ENCODE results near the gene COL23A1.

Gene COL23A1

DNA sequence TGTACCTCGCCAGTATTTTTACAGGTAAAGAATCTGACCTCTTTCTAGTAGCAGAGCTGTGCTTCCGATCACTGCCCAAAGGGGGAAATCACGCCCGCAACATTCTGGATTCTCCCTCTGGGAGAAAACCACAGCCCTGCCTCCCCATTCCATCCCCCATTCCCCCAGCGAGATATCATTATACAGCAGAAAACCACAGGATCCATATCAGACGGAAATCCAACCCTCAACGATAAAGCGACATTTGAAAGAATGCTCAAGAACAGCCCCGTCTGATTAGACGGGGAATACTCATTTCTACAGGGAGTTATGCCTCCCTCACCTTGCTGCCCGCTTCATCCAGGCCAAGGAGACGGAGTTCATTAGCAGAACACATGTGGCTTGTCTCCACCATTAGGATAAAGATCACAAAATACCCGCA, 172.8 kb downstream of the COL23A1 start:
- no peak for DNase-seq

DNA sequence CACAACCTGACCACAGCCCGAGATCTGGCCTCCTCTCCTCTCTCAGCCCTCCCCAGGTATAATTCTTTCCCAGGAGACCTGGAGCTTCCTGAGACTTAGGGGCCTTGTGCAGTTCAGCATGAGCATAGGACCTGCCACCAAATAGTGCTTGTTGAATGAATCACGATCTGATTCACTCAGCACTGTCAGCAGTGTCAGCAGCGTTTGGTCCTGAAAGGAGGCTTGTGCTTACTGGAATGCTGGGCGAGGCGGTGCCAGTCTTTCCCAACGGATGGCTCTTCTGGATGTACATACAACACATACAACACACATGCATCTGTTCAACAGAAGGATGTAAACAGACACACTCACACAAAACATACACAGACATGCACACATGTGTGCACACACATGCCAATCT, 173.3 kb downstream of the COL23A1 start:
- DNase-seq = no peak

DNA sequence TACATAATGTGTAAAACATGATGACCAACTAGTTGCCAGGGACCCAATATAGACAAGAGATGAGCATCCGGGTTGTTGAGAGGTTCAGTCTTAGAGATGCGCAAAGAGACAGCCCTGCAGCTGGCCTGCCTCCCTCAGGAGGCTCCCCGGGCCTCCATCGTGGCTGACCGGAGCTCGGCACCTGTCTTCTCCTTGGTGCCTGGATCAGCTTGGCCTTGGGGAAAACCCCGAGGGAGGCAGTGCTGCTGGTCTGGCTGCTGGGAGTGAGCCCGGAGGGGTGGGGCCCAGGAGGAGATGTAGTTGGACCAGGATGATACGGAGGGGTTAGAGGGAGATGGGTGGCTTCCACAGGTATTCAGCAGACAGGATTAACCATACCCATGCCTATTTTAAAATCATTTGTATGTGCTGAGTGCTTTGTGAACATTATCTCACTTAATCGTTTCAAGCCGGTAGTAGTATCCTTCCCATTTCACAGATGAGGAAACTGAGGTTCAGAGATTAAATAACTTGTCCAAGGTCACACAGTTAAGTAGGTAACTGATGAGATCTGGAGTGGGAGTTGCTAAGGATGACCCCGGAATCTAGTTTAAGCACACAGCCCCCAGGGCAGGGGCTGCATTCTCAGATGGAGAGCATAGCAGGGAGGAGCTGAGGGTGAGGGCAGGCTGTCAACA, 173.8 kb downstream of the COL23A1 start:
- DNase-seq = no peak

DNA sequence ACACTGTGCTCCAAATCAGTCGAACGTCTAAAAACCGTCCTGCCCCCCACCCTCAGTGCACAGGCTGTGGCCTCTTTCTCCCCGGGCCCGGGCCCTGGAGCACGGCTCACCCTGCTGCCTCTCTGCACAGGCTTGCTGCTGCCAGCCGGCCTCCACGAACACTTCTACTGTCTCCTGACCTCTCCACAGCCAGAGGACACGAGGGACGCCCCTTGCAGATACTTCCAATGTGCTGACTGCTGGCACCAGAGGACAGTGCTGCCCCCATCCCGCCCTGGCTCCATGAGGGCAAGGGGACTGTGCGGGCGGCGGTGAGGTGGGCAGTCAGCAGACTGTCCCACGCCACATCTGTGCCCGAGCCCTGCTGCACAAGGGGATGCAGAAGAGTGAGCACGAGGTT, 174.8 kb downstream of the COL23A1 start:
- DNase-seq = no peak

DNA sequence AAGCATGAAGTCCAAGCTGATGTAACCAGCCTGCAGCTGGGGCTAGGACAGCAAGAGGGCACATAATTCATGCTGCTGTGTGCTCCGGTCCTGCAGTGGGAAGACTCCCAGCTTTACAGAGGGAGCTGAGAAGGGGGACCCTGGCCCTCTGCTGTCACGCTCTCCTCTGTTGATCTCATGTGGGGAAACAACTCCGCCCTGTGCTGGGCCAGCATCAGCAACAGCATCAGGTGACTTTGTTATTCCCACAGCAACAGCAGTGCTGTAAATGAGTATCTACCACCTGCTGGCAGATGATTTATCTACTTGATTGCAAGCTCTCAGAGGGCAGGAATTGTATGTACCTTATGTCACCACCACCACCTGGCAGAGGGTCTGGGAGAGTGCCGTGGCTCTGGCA, 176.2 kb downstream of the COL23A1 start:
- no peak for DNase-seq

DNA sequence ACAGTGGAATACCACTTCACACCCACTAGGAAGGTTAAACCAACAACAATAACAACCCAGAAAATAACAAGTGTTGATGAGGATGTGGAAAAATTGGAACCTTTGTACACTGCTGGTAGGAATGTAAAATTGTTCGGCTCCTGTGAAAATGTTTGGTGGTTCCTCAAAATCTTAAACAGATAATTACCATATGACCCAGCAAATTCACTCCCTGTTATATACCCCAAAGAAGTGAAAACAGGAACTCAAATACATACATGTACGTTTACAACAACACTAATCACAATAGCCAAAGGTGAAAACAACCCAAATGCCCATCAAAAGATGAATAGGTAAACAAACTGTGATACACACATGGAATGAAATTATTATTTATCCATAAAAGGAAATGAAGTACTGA, 179.1 kb downstream of the COL23A1 start:
- DNase-seq = no peak

DNA sequence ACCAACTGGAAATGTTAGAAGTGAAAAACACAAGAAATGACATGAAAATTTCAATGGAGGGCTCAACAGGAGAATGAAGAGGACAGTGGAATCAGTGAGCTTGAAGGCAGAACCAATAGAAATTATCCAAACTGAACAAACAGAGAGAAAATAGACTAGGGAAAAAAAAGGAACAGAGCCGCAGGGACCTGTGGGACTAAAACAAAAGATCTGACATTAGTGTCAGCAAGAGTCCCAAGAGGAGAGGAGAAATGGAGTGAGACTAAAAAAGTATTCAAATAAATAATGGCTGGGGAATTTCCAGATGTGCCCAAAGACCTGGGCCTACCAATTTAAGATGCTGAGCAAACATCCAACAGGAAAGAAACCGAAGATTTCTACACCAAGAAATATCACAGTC, 182.5 kb downstream of the COL23A1 start:
- DNase-seq = no peak

DNA sequence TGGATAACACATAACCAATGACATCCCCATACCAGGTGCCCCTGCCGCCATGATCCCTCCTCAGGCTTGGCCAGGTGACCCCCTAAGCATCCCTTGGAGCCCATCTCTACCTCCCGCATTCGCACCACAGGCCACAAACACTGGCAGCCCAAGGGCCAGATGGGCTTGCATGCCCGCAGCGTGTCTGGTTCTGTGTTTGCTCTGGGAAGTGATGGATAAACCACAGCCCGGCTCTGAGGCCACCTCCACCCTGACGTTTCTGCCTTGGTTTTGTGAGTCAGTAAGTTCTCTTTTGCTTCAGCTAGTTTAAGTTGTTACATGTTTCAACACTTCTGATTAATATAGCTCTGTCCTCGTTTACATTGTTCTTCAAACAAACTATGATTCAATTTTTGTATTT, 185.2 kb downstream of the COL23A1 start:
- no peak for DNase-seq

DNA sequence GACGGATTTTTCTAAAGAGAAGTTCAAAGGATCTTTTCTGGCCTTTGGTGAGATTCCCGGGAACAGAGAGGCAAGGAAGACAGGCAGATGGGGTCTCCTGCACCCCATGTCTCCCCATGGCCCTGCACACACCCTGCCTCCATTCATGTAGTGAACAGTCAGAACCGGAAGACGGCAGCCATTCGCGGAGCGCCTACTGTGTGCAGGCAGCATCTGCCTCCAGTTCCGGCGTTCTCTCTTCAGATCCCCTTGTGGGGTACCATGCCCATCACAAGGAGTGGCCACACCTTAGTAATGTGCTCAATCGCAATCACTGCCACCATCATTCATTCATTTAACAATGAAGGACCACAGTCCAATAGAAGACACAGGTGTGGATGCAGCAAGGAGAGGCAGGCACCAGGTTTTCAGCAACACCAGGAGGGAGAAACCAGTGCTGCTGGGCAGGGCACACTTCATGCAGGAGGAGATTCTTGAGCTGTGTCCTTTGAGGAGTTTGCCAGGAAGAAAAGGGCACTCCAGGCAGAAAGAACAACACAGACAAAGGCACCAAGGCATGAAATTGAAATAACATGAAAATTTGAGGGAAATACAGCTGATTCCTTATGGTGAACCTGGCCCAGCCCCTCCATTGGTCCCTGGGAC, 186.1 kb downstream of the COL23A1 start:
- DNase-seq = no peak

DNA sequence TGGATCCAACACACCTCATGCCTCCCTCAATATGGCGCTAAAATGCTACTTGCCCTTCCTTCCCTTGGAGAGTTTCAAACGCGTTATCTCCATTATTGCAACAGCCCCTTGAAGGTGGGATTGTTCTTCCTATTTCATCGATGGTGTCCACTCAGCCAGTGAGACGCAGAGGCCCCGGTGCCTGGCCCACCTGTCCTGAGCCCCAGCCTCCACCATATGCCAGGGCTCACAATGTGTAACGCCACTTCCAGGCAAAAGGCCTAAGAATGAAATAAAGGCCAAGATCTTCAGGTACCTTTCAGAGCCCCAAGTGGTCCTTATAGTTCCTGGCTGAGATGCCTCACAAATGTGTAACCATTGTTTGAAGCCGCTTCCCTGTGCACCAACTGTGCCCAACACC, 186.8 kb downstream of the COL23A1 start:
- DNase-seq = no peak

DNA sequence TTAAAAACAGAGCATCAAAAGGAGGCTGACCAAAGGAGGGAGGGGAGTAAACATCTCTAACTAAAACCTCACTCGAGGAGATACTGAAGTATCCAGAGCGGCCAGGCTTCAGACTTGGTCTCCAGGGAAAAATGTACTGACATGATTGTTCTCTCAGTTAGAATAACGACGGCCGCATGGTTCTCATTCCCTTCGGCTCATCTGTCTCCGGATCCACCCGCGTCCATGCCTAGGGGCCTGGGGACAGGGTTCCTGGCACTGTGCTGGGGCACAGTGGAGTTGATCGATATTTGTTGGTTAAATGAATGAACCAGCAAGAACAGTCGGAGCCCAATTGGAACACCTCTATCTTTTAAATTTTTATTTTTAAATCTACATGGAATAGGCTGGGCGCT, 190.5 kb downstream of the COL23A1 start:
- DNase-seq = no peak

DNA sequence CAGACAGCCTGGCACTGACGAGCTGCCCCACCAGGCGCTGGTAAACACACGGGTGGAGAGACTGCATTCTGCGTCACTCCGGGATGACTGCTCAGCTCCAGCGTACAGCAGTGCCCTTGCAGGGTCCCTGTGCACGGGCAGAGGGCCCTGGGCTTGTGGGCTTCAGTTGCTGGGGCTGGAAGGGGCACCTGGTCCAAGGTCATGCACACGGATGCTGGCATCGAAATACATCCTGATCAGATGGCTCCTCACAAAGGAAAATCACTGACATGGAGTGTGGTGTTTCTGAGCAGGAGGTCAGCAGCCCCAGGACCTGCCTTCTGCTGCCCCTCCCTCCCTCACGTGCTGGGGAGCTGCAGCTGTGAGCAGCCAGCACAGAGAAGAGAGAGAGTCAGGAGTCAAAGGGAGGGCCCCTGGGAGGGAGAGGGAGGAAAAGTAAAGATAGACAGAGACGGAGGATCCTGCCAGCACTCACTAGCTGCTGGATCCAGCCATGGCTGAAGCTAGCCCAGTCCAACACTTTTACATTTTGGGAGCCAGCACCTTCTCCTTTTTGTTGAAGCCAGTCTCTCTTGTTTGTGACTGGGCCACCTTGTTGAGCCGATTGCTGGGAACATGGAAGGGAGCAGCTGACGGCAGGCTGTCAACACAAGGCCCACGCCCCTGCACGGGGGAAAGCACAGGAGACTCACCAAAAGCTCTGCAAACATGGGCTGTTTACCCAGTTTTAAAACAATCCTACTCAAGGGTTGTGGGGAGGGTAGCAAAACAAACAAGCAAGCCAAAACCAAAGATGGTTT, 191.1 kb downstream of the COL23A1 start:
- no peak for DNase-seq

DNA sequence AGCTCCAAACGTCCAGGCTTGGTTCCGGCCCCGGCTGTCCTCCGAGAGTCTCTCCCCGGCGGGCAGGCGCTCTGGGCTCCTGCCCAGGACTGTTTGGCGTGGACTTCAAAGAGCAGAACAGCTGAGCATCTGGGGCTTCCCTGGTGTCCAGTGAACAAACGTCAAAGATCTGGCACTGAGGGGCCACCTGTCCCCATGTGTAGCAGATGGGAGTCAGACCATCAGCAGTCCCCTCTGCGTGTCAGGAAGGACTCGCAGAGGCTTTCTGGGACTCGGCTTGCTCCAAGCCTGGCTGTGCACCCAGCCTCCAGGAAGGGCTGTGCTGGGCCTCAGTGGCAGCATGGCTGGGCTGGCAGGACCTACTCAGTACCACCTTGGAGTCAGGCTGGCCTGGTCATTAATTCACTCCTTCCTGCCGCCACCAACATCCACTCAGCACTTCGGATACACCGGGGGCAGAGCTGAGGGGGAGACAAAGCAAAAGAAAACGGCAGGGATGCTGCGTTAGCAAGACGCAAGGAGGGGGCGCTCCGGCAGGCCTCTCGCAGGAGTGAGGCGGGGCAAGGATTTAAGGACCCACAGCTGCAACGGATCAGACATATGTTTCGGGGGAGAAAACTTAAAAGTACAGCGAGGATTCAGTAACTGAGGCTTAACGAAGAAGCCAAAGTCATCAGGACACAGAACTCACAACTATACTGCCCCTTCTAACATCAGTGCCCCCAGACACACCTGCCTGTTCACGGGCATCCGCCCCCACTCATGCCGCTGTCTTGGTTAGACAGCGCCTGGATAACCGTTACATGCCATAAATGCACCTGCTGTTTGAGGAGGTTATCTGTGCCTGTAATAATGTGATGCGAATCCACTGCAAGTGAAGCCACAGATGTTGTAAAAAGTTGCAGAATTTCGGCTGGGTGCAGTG, 193.1 kb downstream of the COL23A1 start:
- no peak for DNase-seq

DNA sequence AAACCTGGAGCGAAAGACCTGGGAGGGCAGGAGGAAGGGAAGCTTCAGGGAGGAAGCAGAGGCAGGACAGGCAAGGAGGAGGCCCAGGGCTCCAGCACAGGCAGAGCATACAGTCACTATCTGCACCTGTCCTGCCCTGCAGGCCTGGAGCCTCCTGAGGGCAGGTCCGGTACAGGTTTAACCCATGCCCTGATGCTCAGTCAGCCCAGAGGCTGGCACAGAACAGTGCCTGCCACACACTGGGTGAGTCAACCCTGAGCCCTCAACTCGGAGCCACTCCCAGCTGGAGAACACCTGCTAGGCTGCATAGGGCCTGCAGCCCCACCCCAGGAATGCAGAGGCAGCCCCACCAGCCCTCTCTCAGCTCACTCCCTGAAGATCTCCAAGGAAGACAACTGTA, 196.1 kb downstream of the COL23A1 start:
- no peak for DNase-seq

DNA sequence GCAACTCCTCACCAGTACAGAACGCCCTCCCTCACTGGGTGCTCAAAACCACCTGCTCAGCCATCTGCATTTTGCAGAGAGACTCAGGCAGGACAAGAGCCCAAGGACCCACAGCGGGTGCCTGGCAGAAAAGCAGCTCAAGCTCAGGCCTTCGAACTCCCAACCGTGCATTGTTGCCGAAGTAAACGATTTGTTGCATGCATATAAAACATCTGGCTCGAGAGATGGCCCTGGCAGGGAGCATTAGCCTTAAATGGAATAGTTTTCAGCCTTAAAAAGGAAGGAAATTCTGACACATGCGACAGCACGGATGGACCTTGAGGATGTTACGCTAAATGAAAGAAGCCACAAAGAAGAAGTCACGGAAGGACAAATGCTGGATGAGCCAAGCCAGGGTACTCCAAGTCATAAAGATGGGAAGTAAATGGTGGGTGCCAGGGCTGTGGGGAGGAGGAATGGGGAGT, 197.2 kb downstream of the COL23A1 start:
- DNase-seq = no peak

DNA sequence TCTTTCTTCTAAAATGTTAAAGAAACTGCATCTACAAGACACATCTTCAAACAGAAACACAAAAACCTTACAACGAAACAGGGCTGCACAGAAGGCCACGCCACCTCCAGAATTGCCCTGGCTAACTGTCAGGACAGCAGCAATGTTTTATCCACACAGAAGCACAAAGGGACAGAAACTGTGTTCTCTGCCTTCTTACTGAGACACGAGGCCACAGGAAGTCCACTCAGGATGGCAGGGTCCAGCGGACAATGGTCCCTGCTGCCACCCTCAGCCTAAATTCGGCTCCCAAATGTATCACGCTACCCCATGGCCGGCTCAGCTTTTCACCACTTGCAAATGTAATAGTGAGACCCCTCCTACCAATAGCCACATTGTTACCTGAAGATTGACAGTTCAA, 197.8 kb downstream of the COL23A1 start:
- DNase-seq = no peak

DNA sequence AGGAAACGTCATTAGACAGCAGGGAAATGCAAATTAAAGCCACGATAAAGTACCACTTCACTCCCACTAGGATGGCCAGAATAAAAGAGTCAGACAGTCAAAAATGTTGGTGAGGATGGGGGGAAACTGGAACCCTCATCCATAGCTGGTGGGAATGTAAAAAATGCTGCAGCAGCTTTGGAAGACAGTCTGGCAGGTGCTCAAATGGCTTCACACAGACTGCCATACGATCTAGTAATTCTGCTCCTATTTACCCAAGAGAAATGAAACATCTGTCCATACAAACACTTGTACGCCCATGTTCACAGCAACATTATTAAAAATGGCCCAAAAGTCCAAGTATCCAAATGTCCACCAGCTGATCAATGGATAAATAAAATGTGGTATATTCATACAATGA, 198.7 kb downstream of the COL23A1 start:
- no peak for DNase-seq

DNA sequence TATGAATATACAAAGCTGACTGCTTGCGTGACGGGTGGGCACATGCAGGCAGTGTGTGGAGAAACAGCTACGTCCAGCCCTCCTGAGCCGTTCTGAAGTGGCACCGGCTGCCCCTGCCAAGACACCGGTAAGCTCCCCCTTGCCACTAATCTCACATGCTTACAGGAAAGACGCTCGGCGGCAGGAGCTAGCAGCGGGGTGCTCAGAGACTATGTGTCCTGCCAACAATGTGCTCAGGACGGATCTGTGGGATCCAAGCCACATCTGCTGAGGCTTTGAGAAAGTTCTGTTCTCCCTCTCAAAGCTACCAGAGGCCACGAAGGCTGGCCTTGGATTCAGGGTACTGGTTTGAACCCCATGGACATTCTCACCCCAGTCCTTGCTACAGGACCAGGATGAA, 200.4 kb downstream of the COL23A1 start:
- DNase-seq = no peak

DNA sequence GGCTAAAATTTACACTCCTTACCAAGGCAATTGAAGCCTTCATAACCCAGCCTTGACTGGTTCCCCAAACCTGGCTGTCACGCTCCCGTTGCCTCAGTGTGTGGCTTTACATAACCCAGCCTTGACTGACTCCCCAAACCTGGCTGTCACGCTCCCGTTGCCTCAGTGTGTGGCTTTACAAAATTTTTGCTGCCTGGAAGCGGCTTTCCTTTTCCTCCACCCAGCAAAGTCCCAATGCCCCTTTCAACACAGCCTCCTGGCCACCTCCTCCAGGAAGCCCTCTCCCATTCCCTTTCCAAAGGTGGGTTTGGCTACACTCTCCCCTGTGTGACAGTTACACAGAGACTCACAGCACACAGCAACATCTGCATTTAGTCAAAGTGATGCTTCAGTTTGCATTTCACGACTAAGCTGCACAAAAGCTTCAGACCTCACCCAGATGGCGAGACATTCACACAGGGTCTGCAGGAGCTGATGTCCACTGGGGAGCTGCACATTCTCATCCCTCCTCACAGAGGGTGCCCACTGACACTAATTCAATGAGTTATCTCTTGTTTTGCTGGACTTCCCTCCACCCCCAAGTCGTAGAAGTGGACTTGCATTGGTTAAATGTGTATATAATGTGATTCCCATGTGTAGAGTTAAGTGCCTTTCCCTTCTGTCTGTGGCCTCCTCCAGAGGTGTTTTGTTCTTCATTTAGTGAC, 201.0 kb downstream of the COL23A1 start:
- no peak for DNase-seq

DNA sequence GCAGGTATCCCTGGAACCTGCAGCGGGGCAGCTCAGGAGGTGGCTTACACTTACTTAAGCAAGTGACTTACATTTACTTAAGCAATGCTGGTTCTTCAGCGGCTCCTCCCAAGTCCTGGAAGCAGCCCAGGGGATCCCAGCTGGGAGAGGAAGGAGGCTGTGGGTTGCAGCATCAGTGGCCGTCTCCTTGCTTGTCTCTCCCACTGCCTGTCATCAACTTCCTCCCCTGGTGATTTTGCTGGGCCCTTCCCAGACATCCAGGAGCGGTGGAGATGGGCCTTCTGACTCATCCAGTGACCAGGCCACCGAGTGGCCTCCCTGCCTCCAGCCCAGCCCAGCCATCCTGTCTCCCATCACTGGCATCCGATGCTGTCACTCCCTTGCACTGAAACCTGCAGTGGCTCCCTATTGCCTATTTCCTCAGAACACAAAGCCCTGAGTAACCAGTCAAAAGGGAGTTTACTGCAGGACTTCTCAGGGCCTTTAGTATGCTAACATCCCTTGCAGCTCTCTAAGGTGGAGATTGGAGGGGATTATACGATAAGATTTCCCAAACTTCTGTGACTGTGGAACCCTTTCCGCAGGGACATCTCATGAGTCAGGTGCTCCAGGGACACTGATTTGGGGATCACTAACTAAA, 201.7 kb downstream of the COL23A1 start:
- no peak for DNase-seq

DNA sequence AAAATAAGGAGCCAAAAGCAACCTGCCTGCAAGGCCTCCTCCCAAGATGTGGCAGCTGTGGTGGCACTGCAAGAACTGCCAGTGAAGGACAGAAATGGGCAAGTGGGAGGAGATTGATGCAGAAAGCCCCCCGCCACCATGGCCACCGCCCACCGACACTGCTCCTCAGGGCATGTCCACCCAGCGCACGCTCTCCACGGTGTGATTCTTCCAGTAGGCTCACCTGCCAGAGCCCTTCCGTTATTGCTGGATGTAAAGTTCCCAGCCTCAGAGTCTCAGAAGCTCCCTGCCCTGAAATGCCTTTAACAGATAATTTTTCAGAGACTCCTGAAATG, 202.4 kb downstream of the COL23A1 start:
- DNase-seq = no peak

All from activated naive CD4-positive, alpha-beta T cell treated with anti-CD3 and anti-CD28 coated beads, Interleukin-2, amount 50 U/mL, for 16 hours (primary cell).